Measurements from ENCODE around the gene NEURL1.
"Not testable (repeated sequence)": the region's sequence is repeated elsewhere in the genome, so short reads cannot be mapped to it uniquely, and the experiment has no call there.

Gene NEURL1

DNA sequence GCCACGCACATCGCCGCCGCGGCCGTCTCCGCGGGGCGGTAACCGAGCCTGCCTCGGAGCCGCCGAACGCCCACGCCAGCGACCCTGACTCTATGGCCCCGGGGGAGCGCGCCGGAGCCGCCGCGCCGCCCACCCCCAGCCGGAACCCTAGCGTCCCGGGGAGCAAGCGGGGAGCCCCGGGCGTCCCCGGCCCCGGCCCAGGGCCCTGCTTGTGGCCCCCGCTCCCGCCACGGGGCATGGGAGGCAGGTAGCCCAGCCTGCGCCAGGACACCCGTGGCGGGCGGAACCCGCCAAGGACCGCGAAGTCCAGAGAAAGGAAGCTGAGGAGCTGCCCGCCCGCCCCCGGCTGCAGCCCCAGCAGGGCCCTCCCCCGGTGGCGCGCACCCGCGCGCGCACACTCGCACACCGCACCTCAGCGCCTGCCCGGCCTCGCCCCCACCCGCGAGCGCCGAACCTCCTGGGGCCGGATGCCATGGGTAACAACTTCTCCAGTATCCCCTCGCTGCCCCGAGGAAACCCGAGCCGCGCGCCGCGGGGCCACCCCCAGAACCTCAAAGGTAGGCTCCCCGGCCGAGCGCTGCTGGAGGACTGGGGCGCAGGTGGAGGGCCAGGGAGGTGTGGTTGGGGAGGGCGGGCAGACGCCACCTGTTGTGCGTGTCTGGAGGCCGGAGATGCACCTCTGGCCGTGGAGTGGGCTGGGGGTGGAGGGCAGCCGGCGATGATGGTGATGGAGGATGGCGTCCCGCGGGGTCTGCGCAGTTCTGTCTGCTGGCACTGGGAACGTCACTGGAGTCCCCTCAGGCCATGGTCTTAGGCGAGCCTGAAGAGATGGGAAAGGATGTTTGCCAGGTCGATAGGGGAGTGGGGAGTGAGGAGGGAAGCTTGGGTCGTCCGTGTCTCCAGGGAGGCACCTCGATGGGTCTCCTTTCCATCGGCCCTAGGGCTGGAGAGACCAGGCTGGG is 692 bp downstream of the NEURL1 start:
- peak; percentile 47 for DNase-seq

DNA sequence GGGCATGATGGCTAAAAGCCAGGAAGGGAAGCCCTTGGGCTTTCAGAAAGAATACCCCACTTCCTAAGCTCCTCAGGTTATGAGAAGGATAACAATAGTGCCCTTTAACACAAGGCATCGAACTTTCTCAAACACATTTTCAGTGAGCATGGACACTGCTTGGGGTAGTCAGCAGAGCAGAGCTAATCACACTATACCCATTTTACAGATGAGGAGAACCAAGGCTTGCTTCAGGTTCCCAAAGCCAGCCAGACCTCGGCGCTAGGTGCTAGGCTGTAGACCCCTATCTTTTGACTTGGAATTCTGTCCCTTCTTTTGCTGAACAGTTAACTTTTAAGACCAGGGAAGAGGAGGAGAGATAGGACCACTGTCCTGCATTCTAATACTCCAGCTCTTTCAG is 1.8 kb downstream of the NEURL1 start:
- DNase-seq: no peak

DNA sequence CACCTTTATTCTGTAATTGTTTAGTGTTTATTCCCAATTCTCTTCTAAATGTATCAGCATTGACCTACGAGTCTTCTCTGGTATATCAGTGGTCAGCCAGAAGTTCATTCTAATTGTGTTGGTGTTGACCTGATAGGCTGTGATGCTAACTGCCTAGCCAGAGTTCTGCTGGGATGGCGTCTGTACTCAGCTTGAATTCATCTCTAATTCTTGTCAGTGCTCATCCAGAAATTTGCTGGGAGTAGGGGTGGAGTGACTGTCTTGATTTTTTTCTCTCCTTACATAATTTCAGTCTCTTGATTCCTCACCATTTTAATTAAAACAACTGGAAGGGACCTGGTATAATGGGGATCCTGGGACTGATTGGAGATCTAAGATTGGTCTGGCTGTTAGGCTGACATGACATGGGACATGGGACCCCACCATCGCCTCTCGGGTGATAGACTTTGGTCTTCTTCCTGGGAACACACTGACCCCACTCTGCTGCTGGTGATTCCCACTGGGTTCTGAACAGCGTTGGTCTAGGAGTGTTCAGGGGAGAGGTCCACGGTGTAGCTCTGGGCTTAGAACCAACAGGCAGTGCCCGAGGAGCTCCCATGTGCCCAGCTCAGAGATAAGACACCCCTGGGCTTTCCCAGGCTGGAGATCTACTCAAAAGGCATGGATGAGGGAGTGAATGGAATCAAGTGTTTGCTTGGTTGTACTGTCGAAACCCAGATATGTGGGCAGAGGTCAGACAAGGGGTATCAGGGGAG is 3.8 kb downstream of the NEURL1 start:
- DNase-seq: no peak

DNA sequence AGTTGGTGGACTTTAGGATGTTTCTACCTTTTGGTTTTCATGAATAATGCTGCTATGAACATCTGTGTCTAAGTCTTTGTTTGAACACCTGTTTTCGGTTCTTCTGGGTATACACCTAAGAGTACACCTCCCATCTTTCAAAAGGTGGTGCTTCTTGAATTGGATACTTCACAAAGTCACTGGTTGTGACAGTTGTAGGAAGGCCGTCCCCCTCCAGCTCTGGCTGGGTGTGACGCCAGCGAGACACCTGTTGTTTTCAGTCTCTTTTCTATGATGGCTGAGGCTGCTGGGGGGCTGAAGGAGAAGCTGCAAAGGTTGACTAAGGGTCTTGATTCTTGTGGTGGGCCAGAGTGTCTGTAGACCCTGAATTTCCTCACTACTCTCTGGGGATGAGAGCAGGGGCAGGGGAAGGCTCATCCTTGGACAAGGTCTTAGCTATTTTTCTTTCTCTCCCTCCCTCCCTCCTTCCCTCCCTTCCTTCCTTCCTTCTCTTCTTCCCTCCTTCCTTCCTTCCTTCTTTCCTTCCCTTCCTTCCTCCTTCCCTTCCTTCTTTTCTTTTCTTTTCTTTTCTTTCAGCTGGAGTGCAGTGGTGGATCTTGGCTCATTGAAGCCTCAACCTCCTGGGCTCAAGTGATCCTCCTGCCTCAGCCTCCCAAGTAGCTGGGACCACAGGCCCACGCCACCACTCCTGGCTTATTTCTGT is 5.6 kb downstream of the NEURL1 start:
- no peak for DNase-seq

DNA sequence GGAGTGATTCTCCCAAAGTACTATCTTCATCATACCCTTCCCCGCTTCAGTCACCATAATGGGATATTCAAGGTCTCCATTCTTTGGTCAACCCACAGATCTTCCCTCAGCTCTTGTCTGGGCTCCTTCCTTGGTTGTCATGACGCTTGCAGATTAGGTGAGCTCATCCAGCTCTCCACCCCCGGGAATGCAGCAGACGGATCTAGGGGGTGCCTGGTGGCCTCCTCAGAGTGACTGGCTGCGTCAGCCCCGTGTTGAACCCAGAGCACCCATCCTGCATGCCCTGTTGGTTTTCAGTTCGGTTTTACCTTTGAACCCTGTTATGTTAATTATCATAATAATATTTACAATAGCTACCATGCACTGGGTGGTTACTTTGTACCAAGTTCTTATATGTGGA is 6.4 kb downstream of the NEURL1 start:
- no peak for DNase-seq

DNA sequence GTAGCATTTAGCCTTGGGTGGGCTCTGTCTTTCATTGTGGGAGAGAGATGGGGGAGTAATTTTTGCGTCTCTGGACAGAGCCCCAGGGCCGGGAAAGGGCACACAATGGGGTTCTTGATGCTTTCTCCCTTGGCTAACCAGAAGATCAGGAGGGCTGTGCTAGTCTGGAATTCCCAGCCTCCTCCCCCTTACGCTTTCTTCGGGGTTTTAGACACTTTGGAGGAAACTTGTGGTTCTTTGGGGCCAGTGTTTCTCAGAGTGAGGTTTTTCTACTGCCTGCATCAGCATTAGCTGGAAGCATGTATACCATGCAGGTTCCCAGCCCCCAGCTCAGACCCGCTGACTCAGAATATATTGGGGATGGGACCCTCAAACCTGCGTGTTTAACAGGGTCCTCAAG is 7.0 kb downstream of the NEURL1 start:
- no peak for DNase-seq

DNA sequence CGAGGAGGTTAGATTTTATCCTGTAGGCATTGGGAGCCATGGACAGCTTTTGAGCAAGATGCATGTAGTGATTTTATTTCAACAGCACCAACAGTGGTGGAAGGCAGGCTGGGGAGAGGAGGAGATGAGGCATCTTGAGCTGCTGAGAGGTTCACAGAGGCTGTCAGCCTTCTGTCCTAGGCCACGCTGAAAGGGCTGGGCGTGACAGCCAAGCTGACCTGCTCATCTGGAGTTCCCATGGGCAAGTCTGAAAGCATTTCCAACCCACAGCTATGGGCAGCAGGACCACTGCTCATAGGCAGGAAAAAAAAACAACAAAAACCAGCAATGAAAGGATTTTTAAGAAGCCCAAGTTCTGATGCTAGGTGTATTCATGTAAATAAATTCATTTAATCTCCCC is 7.7 kb downstream of the NEURL1 start:
- DNase-seq: no peak

DNA sequence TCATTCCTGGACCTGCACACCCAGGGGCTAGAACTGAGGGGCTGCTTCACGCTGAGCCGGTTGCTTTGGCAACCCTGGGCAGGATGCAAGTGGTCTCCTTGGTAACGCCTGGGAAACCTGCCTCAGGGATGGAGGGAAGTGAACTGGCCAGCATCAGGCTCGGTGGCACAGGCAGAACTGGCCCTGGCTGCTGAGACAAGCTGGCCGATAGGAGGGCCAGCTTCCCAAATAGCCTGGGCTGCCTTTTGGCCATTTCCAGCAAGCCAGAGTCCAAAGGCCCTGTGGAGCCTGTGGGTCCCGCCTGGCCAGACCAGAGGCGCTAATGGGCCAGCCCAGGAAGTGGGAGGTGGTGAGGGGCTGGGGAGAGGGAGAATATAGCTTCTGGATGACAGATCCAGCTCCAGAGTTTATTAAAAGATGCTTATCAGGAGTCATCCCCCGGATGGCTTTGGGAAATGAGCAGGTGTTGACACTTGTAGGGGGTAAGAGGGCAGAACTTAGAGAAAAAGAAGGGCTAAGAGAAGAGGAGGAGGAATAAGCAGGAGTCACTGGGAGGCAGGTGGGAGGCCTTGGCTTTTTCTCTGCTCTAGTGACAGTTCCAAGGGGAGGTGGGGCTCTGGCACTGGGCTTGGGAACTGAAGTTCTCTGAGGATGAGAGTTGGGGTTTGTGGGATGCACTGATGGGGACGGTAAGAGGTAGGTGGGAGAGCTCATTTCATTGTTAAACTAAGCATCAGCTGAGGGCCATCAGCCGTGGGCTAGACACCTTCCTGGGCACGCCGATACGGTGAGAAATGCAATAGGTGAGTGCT is 9.6 kb downstream of the NEURL1 start:
- DNase-seq: no peak

DNA sequence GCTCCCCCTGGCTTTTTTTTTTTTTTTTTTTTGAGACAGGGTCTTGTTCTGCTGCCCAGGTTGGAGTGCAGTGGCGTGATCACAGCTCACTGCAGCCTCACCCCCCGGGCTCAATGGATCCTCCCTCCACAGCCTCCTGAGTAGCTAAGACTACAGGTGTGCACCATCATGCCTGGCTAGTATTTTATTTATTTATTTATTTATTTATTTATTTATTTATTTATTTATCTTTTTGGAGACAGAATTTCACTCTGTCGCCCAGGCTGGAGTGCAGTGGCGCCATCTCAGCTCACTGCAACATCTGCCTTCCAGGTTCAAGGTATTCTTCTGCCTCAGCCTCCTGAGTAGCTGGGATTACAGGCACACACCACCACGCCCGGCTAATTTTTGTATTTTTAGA is 10.3 kb downstream of the NEURL1 start:
- DNase-seq: not testable (repeated sequence)

DNA sequence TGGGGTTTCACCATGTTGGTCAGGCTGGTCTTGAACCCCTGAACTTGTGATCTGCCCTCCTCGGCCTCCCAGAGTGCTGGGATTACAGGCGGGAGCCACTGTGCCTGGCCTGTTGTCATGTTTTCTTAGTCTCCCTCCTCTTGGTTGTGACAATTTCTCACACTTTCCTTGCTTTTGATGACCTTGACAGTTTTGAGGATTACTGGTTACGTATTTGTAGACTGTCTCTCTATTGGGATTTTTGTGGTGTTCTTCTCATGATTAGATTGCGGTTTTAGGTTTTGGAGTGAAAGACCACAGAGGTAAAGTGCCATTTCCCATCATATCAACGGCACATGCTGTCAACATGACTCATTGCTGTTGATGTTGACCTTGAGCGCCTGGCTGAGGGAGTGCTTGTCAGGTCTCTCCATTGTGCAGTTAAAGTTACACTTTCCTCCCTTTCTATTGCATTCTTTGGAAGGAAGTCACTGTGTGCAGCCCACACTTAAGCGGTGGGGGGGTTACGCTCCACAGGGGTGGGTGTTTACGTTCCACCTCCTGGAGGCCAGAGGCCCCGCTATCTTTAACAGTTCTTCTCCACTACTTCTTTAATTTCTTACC is 10.8 kb downstream of the NEURL1 start:
- peak; percentile 61 for DNase-seq

DNA sequence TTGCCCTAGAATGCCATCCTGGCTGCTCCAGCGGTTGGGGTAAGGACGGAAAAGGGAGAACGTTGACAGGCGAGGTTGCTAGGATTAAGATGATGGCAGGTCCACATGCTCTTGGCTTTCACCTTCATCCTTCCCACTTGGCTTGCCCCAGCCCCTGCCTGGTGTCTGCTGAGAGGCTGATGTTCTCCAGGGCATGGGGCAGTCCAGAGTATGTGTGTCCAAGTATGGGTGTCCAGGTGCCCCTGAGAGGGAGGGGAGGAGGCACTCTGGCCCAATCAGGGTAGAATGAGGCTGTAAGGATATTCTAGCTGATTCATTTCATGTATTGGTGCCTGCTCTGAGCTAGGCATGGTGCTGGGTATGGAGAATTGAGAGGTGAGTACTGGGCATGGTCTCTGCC is 12.6 kb downstream of the NEURL1 start:
- no peak for DNase-seq

DNA sequence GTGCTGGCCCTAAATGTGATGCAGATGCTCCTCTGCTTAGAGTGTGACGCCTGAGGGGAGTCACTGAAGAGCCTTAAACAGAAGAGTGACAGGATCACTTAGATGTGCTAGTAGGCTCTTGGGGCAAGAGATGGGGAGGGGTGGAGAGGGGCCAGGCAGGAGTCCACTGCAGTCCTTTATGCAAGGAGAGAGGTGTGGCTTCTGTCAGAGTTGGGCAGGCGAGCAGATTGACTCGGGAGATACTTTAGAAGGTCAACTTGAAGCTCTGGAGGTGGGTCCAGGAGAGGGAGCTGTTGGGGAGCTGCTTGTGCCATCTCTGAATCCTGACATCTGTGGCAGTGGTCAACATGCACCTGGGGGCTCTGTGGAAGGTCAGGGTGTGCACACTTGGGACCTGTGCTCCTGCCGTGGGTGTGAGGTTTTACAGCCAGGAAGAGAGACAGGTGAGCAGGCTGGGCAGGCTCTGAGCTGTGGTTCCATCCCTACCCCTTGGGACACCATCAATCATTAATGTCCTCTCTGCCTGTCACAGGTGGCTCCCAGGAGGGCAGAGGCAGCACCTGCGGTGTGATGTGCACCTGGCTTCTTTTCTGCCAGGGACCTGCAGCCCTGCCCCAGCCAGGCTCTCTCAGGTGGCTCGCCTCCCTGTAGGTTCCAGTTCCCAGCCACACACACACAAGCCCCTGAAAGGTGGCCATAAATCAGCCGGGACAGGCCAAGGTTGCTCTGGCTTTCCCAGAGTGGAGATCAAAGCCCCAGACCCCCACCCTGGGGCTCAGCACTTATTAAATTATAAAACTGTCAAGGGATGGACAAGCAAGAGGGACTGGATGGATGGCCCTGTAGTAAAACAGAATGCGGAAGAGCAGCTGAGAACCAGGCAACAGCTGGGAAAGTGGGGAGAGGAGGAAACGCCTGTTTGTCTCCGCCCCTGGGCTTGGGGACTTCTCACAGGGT is 14.0 kb downstream of the NEURL1 start:
- DNase-seq: no peak

DNA sequence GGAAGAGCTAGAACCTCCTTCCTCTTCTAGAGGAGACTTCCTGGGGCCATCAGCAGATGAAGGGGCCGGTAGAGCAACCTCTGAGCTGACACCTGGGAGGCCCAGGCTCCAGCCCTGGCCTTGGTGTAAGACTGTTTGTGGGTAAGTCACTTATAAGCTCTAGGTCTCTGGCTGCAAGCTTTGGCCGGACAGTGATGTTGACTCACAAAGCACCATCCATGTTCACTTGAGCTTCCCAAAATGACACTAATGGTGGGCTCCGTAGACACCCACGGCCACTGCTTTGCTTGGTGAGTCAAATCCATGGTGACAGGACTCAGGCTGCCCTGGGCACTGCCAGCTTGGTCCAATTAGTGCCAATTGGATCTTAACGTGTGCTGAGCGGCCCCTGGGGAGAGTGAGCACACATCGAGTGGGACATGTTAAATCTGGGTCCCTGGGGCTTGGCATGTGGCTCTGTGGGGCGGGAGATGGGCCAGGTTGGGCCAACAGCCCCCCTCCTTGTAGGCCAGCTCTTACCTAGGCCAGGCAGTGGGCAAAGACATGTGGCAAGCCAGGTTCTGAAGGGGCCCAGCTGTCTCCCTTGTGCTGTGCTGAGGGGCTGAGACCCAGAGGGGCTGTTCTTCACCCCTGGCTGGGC is 16.7 kb downstream of the NEURL1 start:
- no peak for DNase-seq

DNA sequence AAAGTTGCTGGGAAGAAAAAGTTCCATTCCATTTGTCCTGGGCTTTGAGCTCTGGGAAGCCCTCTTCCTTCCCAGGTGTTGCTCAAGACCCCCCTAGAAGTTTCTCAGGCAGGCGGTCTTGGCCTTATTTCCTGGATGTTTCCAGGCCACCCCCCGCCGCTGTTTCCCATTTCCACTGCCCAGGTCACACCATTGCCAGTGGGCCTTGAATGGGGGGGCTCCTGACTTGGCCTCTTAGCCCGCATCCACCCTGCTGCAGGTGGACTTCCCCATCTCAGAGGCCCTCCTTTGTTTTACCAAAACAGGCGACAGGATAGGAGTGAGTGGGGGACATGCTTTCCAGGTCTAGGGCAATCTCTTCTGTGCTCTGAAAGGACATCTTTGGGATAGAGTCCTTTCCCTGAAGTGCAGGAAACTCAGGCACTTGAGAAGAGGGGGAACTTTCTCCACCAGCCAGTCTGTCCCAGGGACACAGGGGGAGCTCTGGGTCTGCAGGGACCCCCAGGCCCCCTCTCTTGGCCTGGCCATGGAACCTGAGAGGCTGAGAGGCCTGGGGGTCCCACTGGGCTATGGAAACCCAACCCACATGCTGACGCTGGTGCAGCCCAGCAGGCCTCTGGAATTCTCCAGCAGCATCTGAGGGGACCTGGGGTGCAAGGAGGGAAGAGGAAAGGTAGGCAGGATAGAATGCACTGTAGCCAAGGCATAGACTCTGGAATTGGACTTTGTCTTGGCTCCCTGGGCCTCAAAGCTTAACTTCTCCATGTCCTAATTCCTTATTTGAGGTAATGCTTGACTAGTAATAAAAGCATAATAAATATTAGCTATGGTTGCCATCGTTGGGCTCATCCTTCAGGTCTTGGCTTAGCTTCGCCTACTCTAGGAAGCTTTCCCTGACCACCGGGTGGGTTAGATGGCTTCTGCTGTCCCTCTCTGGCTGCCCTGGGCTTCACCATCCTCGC is 17.6 kb downstream of the NEURL1 start:
- no peak for DNase-seq

DNA sequence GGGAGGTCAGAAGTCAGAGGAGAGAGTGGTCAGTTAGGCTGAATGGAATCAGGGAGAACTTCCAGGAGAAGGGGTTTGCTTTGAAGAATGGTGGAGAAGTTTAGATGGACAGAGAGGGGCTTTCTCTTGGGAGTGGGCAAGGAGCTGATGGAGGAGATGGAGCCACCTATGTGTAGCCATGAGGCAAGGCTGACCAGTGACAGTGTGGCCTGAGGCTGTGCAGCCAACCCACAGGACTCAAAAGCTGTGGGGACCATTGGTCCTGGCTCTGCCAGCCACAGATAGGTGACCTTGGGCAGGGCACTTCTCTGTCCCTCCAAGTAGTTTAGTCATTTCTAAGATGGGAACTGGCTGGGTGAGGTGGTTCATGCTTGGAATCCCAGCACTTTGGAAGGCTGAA is 18.7 kb downstream of the NEURL1 start:
- DNase-seq: no peak

DNA sequence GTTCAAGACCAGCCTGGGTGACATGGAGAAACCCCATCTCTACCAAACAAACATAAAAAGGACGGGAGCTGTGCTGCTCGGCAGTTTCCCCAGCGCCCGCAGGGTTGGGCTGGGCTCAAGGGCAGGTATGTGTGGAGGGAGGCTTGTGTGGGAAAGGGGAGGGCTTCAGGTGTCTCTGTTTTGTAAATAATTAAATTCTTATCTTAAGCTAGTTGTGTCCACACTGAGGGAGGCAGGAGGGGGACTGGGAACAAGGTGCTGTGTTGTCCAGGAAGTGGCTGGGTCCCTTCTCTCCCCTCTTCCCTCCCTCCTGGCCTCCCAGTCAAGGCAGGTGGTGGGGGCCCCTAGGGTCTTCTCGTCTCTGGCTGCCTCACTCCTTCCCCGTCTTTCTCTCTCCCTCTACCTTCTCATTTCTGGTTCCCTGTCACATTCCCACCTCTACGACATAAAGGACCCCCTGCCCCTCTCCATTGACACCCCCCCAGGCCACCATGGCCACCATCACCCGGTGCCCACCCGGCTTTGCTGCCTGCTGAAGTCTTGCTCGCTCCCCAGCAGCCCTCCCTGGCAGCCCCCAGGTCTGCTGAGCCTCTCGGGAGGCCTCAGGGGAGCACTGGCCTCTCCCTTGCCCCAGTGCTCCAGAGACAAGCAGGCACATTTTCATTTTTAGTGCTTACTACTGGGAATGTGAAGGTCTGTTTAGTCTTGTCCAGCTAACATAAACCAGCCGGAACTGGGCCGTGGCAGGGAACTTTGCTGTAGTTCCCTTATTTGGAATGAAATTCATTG is 19.3 kb downstream of the NEURL1 start:
- DNase-seq: no peak

DNA sequence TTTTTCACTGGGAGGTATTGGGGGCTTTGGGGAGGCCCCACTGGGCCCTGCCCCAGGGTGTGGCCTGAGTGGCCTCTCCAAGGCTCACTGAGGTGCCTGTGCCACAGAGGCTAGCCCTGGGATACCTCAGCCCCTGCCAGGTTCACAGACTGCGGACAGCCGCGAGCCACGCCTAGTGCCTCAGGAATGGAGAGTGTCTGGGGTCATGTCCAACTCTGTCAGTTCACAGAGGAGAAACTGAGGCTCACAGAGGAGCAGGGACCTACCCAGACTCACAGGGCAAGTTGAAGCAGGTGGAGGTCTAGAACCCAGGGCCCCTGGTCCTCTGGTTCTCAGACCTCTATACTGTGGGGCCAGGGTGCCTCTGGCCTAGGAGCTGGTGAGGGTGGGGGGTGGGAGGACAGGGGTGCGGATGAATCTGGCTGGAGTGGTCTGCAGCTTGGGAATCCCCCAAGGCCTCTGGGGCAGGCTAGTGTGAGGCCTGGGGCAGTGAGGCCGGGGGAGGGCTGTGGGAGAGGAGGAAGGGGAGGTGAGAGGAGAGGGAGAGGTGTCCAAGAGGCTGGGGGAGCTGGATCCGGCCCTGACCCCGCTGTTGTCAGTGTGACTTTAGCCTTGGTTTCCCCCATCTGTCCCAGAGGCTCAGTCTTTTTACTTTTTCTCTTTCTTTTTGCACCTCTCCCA is 20.0 kb downstream of the NEURL1 start:
- DNase-seq: no peak

Measured in right kidney (tissue), 1 donor.